Parathyroid adenoma (tissue), 2 donors: ENCODE data around the gene LRRC7.

ENCODE experiments used
- H2AFZ ChIP-seq: fragments of 300-600 bp; sonication (generic); one replicate; pipeline ENCODE4 v1.7.0; 2017; ENCODE audit warnings: antibody characterized with exemption, mild to moderate bottlenecking
- H3K27ac ChIP-seq: fragments of 300-600 bp; sonication (generic); one replicate; pipeline ENCODE4 v1.7.0; 2017
- H3K27me3 ChIP-seq: fragments of 300-600 bp; sonication (generic); one replicate; pipeline ENCODE4 v1.7.0; 2017; ENCODE audit warnings: low read length; ENCODE audit not compliant: control insufficient read depth, insufficient read depth
- H3K36me3 ChIP-seq: fragments of 300-600 bp; sonication (generic); one replicate; pipeline ENCODE4 v1.7.0; 2017; ENCODE audit warnings: low read length; ENCODE audit not compliant: control insufficient read depth, insufficient read depth
- H3K4me1 ChIP-seq: fragments of 300-600 bp; sonication (generic); one replicate; pipeline ENCODE4 v1.7.0; 2017; ENCODE audit warnings: control low read depth
- H3K4me2 ChIP-seq: fragments of 300-600 bp; sonication (generic); one replicate; pipeline ENCODE4 v1.7.0; 2017; ENCODE audit warnings: low read length
- H3K4me3 ChIP-seq: fragments of 300-600 bp; sonication (generic); one replicate; pipeline ENCODE4 v1.7.0; 2017; ENCODE audit warnings: low read depth, low read length
- H3K79me2 ChIP-seq: fragments of 300-600 bp; sonication (generic); one replicate; pipeline ENCODE4 v1.7.0; 2017; ENCODE audit warnings: control low read depth
- H3K9ac ChIP-seq: fragments of 300-600 bp; sonication (generic); one replicate; pipeline ENCODE4 v1.7.0; 2017; ENCODE audit warnings: mild to moderate bottlenecking
- H3K9me3 ChIP-seq: fragments of 300-600 bp; sonication (generic); one replicate; pipeline ENCODE4 v1.7.0; 2017; ENCODE audit warnings: low read length; ENCODE audit not compliant: control insufficient read depth
- TF ChIP-seq, protein P1 (sequence below): fragments of 300-600 bp; sonication (generic); IDR thresholded peaks from one replicate; pipeline ENCODE4 v1.7.0; 2017; ENCODE audit warnings: antibody characterized with exemption, mild to moderate bottlenecking
- donor health status: primary hyperparathyroidism.

The LRRC7 gene

DNA sequence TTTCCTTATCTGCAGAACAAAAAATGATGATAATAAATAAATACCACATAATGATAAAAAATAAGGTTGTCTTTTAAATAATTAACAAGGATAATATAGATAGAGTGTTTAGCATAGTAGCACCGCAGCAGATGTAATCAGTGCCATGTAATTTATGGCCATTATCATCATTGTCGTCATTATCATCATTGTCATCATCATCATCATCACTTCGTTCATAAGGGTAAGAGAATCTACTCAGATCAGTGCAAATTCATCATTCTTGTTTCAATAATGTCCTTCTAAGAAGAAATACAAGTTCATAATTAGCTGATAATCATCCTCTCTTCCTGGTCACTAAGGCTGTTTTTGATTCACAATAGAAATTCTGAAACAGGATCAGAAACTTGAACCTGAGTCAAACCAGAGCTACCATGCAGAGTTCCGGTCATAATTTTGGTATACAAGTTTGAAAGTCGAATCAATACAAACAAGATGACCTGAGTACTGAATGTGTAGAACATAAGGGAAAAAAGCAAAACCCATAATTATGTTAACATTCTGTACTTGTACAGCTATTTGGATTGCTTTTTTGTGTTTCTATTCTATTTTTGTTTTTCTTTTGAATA lies 465.6 kb downstream of the LRRC7 start:
- Histone ChIP-seq H3K4me1 (no peaks in the 10 kb centered on the region), H3K27me3 (no peaks in the 10 kb centered on the region), H3K9me3 (no peaks in the 10 kb centered on the region), H3K9ac (no peak overlapping the region), H3K27ac (no peak overlapping the region), H3K4me2 (no peak overlapping the region), H3K4me3 (no peak overlapping the region), H3K79me2 (no peaks in the 10 kb centered on the region), H3K36me3 (no peaks in the 10 kb centered on the region), H2AFZ (no peak overlapping the region)
- TF ChIP-seq, protein P1, sequence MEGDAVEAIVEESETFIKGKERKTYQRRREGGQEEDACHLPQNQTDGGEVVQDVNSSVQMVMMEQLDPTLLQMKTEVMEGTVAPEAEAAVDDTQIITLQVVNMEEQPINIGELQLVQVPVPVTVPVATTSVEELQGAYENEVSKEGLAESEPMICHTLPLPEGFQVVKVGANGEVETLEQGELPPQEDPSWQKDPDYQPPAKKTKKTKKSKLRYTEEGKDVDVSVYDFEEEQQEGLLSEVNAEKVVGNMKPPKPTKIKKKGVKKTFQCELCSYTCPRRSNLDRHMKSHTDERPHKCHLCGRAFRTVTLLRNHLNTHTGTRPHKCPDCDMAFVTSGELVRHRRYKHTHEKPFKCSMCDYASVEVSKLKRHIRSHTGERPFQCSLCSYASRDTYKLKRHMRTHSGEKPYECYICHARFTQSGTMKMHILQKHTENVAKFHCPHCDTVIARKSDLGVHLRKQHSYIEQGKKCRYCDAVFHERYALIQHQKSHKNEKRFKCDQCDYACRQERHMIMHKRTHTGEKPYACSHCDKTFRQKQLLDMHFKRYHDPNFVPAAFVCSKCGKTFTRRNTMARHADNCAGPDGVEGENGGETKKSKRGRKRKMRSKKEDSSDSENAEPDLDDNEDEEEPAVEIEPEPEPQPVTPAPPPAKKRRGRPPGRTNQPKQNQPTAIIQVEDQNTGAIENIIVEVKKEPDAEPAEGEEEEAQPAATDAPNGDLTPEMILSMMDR, result no peak

DNA sequence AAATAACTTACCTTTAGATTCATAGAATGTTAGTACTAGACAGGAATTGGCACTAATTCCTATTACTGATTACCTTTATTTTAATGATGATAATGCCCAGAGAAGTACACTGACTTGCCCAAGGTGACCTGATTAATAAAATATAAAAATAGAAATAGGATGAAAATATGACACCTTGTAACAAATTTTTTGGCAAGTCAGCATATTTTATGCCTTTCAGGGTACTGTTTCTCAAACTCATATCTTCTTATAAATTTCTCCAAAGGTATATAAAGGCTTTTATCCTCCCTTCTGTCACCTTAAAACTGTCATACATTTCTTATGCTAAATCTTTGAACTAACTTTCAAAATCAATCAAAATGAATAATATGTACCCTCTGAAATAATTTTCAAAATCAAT lies 466.2 kb downstream of the LRRC7 start:
- H3K4me2 ChIP-seq, result no peak overlapping the region
- no peaks in the 10 kb centered on the region for H3K27me3 ChIP-seq
- no peak overlapping the region for H3K27ac ChIP-seq
- H3K9ac ChIP-seq, result no peak overlapping the region
- H3K36me3 ChIP-seq, result no peaks in the 10 kb centered on the region
- no peak overlapping the region for H3K4me3 ChIP-seq
- H3K79me2 ChIP-seq, result no peaks in the 10 kb centered on the region
- TF ChIP-seq, protein P1, result no peak
- no peak overlapping the region for H2AFZ ChIP-seq
- no peaks in the 10 kb centered on the region for H3K4me1 ChIP-seq
- H3K9me3 ChIP-seq, result no peaks in the 10 kb centered on the region

DNA sequence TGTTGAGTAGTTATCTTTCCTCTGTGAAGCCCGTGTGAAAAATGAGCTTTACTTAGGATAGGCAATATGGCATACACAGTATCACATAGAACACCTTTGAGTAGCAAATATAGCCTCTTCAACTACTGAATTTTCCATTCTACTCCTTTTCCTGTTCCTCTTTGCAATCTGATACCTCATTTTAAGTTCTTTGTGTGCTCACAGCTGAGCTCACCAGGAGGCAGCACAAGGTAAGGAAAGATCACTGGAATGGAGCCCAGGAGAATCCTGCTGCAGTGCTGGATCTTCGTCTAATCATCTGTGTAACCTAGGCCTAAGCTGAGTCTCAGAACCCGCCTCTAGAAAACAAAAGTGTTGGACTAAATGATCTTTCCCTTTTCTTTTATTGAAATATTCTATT lies 466.7 kb downstream of the LRRC7 start:
- Histone ChIP-seq H3K9ac (no peak overlapping the region), H2AFZ (no peak overlapping the region), H3K4me1 (no peaks in the 10 kb centered on the region), H3K4me2 (no peak overlapping the region), H3K79me2 (no peaks in the 10 kb centered on the region), H3K27me3 (no peaks in the 10 kb centered on the region), H3K9me3 (no peaks in the 10 kb centered on the region), H3K4me3 (no peak overlapping the region), H3K27ac (no peak overlapping the region), H3K36me3 (no peaks in the 10 kb centered on the region)
- TF ChIP-seq, protein P1, result no peak

DNA sequence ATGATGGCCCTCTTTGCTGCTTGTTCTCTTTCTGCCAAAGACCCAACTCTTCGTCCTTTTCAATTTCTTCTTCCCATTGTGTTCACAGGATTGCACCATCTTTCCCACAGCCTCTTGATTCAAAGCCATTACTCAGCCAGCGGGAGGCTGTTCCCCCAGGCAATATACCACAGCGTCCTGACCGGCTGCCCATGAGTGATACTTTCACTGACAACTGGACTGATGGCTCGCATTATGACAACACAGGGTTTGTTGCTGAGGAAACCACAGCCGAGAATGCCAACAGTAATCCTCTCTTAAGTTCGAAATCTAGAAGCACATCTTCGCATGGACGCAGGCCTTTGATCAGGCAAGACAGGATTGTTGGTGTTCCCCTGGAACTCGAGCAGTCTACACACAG lies 470.3 kb downstream of the LRRC7 start:
- Histone ChIP-seq H2AFZ (no peak overlapping the region), H3K27me3 (no peaks in the 10 kb centered on the region), H3K36me3 (no peaks in the 10 kb centered on the region), H3K4me2 (no peak overlapping the region), H3K4me3 (no peak overlapping the region), H3K4me1 (no peaks in the 10 kb centered on the region), H3K9ac (no peak overlapping the region), H3K9me3 (no peaks in the 10 kb centered on the region), H3K79me2 (no peaks in the 10 kb centered on the region), H3K27ac (no peak overlapping the region)
- TF ChIP-seq, protein P1, result no peak

DNA sequence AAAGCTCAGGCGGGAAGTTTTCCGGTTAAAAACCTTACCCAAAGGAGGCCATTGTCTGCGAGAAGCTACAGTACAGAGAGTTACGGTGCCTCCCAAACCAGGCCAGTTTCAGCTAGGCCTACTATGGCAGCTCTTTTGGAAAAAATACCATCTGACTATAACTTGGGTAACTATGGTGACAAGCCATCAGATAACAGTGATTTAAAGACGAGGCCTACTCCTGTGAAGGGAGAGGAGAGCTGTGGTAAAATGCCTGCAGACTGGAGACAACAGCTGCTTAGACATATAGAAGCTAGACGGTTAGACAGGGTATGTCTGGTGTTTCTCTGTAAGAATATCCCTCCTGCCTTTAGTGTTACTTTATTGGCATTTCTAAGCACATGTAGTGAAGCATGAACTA lies 471.8 kb downstream of the LRRC7 start:
- Histone ChIP-seq H3K4me2 (no peak overlapping the region), H3K27me3 (no peaks in the 10 kb centered on the region), H3K4me3 (no peak overlapping the region), H3K27ac (no peak overlapping the region), H3K4me1 (no peaks in the 10 kb centered on the region), H2AFZ (no peak overlapping the region), H3K36me3 (no peaks in the 10 kb centered on the region), H3K79me2 (no peaks in the 10 kb centered on the region), H3K9me3 (no peaks in the 10 kb centered on the region), H3K9ac (no peak overlapping the region)
- TF ChIP-seq, protein P1, result no peak
